Hematopoietic multipotent progenitor cell treated with erythropoietin and hydrocortisone succinate and interleukin-3 and kit ligand, for 15 days (in vitro differentiated cells): Measurements from ENCODE around the gene CCDC180.
"Not testable (repeated sequence)": the region's sequence is repeated elsewhere in the genome, so short reads cannot be mapped to it uniquely, and the experiment has no call there.

ENCODE experiments used
- DNase-seq: peaks from one replicate; pipeline ENCODE4 v3.0.0-alpha.2; 2015; ENCODE audit warnings: low spot score

CCDC180 gene

DNA sequence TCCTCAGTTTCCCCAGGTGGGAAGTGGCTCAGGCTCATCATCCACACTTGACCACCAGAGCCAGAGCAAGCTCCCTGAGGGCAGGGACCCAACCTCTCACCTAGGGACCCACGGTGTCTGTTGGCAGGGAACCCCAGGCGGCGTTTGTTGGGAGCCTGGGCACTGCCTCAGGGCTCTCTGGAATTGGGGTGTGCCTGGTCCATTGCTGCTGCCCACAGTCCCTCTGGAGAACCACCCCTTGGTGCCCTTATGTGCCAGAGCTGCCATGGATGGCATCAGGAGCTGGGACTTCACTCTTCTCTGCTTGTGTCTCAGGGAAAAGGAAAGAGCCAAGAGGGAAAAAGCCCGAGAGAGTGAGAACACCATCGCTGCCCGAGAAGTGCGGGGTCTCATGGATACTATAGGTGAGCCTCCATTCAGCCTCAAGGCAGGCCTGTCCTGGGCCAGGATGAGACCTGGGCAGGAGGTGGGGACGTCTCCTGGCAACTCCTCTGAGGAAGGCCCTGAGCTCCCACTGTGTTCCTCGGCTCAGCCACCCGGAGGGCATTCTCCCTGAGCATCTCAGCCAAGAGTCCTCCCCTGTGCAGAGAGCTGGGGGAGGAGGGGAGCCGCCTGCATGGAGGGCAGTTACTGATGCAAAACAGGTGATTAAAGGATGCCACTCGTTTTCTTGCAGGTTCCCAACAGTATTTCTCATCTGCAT is 4.5 kb downstream of the CCDC180 start:
- DNase-seq, result no peak

DNA sequence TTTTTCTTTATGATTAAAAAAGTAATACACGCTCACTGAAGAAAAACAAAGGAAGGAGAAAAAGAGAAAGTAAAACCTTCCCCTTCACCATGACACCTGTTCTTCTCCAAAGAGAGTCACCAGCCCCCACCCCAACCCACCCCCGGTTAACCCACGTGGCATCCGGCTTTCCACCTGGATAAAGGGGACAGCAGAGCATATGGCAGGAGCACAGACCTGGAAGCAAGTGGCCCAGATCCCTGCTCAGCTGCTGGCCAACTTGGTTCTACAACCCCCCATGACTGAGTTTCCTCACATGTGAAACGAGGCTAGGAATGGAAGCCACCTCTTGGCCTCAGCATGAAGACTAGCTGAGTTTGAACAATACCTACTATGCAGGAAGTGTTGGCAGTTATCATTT is 5.1 kb downstream of the CCDC180 start:
- no peak for DNase-seq

DNA sequence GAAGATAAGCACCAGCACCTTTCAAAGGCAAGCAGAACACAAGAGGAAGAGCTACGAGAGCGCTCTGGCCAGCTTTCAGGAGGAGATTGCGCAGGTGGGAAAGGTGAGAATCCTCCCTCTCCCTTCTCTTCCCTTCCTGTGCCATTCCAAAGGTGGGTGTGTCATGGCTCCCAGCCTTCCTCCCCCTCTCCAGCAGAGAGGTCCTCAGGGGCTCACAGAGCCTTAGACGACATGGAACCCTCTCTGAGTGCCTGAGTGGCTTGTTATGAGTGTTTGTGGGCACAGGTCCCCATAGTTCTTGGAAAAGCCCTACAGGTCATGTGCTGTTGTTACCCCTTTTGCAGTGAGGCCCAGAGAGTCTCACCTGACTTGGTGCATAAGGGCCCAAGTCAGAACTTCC is 5.8 kb downstream of the CCDC180 start:
- no peak for DNase-seq

DNA sequence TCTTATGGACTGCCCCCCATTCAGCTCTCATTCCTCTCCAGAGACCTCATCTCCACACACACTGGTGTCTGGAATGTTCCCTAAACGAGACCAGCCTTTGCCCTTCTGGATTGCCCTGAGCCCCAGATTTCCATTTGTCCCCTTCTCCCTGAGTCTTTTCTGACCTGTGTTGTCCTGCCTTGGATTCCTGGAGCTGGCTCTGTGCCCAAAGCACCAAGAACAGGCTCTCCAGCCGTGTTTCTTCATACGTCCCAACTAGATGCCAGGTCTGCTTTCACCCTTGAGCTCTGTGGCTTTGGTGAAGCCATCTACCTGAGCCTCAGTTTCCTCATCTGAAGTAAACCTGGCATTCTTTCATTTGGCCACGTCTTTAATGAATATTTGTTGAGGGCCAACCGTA is 6.3 kb downstream of the CCDC180 start:
- no peak for DNase-seq

DNA sequence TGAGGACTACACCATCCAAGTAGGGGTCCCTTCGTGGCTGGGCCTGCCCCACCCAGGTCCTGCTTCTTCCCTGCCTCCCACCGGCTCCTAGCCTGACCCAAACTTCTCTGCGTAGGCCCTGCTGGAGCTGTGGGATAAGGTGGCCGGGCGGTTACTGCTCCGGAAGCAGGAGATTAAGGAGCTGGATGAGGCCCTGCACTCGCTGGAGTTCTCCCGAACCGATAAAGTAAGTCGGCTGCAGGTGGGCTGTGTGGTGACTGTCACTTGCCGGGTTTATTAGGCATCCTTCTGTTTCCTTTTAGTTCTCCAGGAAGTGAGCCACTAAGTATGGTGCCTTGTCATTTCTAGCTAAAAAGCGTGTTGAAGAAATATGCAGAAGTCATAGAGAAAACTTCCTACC is 7.0 kb downstream of the CCDC180 start:
- no peak for DNase-seq

DNA sequence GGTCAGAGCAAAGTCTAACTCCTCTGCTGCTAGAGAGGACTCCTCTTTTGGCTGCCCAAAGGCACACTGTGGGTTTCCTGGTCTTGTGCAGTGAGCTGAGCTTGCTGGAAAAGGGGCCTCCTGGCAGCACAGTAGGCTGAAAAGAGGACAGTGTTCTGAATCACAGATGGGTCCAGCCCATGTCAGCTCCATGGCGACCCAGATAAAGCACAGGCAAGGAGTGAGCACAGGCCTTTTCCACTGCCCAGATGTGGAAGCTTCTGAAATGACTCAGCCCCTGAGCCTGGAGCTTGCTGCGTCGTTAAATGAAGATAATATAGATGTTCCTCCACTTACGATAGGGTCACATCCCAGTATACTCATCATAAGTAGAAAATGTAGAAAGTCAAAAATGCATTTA is 8.1 kb downstream of the CCDC180 start:
- DNase-seq, result no peak

DNA sequence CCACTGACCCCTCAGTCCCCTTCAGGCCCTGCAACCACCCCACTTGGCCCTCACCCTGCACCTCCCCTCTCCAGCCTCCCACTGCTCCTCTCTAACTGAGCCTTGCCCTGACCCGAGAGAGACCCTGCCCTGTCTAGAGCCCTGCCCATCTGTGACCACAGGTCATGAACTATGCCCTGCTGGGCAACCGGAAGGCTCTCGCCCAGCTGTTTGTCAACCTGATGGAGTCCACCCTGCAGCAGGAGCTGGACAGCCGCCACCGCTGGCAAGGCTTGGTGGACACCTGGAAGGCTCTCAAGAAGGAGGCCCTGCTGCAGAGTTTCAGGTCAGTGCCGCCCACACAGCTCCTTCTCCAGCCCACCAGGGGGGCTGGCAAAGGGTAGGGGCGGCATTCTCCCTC is 9.4 kb downstream of the CCDC180 start:
- DNase-seq, result no peak

DNA sequence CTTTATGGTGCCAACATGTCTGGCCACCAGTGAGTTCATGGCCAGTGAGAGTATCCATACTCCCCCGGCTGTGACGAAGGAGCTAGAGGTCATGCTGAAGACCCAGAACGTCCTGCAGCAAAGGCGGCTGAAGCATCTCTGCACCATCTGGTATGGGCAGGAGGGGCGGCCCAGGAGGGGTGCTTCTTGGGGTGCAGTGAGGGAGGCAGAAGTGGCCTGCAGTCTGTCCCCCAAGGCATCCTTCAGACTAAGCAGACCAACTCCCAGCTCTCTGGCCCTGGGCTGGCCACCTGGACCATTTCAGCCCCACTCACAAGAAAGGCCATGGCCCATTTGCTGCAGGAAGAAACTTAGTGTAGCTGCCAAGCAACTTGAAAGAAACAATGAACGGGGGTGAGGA is 11.0 kb downstream of the CCDC180 start:
- no peak for DNase-seq

- DNase-seq, result no peak
These were observed 11.9 kb downstream of the CCDC180 start for GRCh38 chr9:97319395-97319794.

DNA sequence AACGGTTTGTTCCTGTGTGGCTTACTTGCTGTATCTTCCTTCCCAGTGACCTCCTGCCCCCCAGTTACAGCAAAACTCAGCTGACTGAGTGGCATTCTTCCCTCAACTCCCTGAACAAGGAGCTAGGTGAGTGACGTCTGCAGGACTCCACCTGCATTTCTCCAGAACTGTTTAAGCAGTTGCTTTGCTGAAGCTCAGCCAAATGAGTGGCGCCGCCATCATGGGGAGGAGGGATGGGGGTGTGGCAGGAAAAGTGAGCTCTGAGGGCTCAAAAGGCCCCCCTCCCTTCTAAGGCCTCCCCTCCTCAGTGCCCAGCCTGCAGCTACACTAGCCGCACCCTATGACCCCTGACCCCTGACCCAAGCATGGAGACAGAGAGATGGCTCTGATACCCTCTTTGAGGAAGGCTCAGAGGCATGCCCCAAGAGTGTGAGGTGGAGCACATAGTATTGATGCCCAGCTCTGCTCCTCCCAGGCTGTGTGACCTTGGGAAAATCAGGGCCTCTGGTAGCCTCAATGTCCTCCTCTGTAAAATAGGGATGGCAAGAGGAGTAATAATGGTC is 12.7 kb downstream of the CCDC180 start:
- no peak for DNase-seq

DNA sequence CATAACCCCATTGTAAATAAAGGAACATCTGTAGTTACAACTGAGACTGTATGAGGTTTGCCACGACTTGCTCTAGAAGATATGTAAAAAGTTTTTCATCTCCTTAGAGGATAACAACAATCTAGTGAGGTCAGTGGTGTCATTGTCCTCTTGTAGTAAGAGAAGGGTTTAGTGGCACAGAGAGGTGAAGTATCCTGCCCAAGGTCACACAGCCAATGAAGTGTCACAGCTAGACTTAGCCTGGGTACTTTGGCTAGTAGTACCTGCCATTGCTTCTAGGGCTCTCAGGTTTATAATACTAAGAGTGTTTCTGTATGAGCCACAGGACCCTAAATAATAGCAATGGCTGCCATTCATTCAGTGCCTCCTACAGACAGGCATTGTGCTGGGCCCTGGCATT is 13.8 kb downstream of the CCDC180 start:
- no peak for DNase-seq

DNA sequence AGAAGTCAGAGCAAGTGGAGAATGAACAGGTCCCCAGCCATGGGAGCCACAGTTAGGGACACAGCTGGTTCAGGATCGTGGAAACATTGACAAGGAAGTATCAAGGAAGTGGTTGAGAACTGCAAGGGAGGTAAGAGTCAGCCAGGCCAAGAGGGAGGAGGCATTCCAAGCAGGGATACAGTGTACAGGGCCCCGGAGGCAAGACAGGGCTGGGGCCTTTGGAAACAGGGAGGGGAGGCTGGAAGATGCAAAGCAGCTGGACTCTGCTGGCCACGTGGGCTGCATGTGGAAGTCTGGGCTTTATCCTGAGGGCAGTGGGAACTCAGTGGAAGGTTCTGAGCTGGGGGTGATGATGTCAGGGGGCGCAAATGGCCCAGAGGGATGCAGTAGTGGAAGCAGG is 14.2 kb downstream of the CCDC180 start:
- no peak for DNase-seq

DNA sequence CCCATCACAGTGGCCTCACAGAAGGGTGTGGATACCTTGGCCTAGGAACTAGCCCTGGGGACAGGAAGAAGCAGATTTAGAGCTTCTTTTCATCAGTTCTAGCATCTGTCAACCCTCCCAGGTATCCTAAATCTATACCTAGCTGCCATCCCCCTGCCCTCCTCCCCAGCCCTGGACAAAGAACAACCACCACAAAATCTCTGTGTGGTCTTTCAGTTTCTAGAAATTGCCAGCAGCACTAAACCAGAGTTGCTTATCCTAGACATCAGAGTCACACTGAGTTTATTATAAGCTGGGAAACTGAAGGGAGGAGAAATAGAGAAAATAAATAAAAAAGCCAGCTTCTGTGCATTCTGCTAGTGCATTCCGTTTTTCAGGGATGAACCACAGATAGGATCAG is 14.6 kb downstream of the CCDC180 start:
- DNase-seq, result no peak

- no peak for DNase-seq
These were observed 17.5 kb downstream of the CCDC180 start for GRCh38 chr9:97324954-97325353.

- DNase-seq, result no peak
These were observed 20.1 kb downstream of the CCDC180 start for GRCh38 chr9:97327562-97327961.

DNA sequence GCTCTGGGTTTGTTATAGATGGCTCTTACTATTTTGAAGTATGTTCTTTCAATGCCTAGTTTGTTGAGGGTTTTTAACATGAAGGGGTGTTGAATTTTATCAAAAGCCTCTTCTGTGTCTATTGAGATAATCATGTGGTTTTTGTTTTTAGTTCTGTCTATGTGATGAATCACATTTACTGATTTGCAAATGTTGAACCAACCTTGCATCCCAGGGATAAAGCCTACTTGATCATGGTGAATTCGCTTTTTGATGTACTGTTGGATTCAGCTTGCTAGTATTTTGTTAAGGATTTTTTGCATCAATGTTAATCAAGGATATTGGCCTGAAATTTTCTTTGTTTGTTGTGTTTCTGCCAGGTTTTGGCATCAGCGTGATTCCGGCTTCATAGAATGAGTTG is 25.5 kb downstream of the CCDC180 start:
- no peak for DNase-seq

DNA sequence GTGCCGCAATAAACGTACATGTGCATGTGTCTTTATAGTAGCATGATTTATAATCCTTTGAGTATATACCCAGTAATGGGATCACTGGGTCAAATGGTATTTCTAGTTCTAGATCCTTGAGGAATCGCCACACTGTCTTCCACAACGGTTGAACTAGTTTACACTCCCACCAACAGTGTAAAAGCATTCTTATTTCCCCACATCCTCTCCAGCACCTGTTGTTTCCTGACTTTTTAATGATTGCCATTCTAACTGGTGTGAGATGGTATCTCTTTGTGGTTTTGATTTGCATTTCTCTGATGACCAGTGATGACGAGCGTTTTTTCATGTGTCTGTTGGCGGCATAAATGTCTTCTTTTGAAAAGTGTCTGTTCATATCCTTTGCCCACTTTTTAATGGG is 28.2 kb downstream of the CCDC180 start:
- DNase-seq, result not testable (repeated sequence)

DNA sequence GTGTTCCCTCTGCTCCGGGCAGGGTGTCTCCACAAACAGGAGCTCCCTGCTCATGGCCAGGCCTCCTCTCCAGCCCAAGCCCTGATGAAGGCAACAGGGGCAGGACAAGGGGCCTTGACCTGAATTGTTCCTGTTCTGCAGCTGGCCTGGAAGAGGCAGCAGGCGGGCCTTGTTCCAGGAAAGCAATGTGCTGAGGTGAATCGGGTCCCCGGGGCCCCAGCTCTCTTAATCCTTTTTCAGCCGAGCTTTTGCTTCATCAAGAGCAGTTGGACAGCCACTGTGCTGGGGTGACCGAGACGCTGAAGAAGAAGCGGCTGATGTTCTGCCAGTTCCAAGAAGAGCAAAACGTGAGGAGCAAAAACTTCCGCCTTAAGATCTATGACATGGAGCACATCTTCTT is 41.4 kb downstream of the CCDC180 start:
- no peak for DNase-seq

- no peak for DNase-seq
These were observed 41.9 kb downstream of the CCDC180 start for GRCh38 chr9:97349400-97349799.

GRCh38 chr9:97354637-97355036 is 47.2 kb downstream of the CCDC180 start:
- no peak for DNase-seq

DNA sequence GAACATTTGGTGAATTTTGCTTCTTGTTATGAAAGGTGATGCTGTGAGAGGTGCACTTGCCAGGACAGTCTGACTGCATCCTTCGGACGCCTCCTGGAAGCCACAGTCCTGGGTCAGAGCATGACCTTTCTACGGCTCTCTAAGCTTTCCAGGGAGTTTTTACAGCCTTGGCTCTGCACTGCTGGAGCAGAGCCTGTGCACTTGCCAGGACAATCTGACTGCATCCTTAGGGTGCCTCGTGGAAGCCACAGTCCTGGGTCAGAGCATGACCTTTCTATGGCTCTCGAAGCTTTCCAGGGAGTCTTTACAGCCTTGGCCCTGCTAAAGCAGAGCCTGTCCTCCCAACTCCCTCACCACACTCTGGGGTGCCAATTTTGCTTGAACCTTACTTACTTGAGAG is 49.6 kb downstream of the CCDC180 start:
- DNase-seq, result no peak
